AG08396 (cell line): Measurements from ENCODE around the gene TMEM221.

Experiments
- DNase-seq: peaks from one replicate; pipeline ENCODE4 v3.0.0; 2012; ENCODE audit warnings: low spot score, mixed read lengths

The TMEM221 gene

GRCh38 chr19:17405250-17406045 is 43.0 kb downstream of the TMEM221 start, which contains the start of gene BST2:
Gene BST2 (minus strand): TSS chr19:17405630. CDS start chr19:17405575, 55 bp downstream.
- DNase-seq, result peak; percentile 62

- no peak for DNase-seq
These were observed 43.7 kb downstream of the TMEM221 start for GRCh38 chr19:17404621-17405249.

DNA sequence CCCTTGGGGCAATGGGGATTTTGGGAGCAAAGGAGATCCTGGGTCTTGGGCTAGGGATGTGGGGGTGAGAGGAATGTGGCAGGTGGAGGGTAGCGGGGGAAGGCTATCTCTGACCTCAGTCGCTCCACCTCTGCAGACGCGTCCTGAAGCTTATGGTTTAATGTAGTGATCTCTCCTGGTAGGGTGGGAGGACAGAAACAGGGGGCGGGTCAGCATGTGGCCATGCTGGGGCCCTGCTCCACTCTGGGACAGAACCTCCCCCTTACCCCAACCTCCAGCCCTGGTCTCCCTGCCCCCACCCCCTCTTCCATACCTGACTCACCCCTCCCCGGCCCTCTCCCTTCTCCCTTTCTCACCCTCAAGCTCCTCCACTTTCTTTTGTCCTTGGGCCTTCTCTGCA is 44.5 kb downstream of the TMEM221 start:
- DNase-seq, result no peak

DNA sequence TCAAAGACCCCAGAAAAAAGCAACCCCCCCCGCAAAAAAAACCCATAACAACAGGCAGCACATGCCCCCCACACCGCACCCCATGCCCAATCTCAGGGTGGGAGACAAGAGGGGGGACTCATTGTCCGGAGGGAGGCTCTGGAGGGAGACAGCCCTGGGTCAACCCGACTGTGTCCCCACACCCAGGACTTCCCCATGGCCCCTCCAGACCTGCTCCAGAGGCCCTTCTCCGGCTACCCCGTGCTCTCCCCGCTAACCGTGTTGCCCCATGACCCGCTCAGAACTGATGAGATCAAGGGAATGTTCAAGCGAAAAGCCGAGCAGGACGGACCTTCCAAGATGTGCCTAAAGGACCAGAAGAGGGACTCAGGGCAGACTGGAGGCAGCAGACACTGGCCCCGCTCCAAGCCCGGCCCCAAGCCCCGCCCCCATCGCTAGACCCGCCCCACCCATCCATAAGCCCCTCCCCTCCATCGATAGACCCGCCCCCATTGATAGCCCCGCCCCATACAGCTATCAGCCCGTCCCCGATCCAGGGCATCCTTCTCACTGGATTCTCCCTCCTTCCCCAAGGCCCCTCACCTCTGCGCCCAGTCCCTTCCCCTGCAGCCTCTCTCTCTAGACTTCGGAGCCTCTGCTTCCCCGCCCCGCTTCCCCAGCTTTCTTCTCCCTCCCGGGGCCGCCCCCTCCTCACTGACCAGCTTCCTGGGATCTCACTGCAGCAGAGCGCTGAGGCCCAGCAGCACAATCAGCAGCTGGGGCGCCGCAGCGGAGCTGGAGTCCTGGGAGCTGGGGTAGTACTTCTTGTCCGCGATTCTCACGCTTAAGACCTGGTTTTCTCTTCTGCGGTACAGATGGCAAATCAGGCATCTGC is 45.2 kb downstream of the TMEM221 start:
- DNase-seq, result peak; percentile 68

GRCh38 chr19:17401628-17402027 is 46.8 kb downstream of the TMEM221 start:
- DNase-seq, result no peak

DNA sequence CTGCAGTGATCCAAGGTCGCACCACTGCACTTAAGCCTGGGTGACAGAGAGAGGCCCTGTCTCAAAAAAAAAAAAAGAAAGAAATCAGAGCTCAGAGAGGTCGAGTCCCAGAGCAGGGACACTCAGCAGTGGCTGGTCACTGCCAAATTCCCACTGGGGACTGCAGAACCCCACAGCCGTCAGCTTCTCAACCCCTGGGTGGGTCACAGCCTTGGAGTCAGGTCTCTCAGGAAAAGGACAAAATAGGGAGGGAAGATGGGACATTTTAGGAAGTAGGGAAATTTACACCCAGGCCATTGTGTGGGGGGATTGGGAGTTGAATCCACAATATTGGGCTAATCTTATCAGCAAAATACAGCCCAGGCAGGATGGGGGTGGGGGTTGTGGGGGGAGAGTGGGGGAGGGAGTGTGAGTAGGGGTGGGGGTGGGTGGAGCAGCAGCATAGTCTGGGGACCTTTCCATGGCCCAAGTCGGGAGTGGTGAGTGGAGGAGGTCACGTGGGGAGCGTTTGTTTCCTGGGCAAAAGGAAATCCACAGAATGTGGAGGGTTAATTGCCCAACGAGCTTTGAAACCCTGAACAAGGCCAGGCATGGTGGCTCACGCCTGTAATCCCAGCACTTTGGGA is 49.5 kb downstream of the TMEM221 start:
- DNase-seq, result no peak

GRCh38 chr19:17394891-17395415 is 53.5 kb downstream of the TMEM221 start:
- peak; percentile 81 for DNase-seq

GRCh38 chr19:17393914-17394313 is 54.6 kb downstream of the TMEM221 start, which contains the start of gene CCDC194:
Gene CCDC194 (minus strand): TSS chr19:17394196. CDS start chr19:17394158, 38 bp downstream.
- no peak for DNase-seq

- no peak for DNase-seq
These were observed 55.5 kb downstream of the TMEM221 start for GRCh38 chr19:17393002-17393401.

GRCh38 chr19:17391371-17392151 is 56.9 kb downstream of the TMEM221 start:
- no peak for DNase-seq

DNA sequence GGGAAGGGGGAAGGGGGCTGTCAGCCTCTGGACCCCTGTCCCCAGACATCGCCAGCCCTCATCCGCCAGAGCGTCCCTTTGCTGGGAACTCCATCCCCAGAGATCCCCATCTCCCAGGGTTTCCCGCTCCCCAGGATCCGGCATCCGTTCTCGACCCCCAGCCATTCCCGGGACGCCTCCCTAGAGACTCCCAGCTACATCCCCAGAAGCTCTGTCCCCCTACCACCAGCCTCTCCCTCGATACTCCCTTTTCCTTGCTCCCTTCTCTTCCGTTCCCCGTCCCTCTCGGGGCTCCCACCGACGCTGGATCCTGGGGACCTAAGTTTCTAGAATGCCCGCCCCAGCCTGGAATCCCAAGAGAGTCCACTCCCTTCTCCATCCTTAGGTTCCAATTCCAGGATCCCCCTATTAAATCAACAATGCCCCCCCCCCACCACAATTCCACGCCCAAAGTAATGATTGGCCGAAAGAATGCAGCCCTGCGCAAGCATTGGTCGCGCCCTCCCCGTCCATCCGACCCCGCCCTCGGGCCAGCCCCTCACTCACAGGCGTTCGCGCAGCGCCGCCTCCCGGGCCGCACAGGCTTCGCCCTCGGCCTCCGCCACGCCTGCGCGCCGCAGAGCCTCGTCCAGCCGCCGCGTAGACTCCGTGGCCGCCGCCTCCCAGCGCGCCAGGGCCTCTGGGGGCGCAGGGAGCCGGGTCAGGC is 57.6 kb downstream of the TMEM221 start:
- DNase-seq, result peak; percentile 98

GRCh38 chr19:17389957-17390664 is 58.4 kb downstream of the TMEM221 start:
- DNase-seq, result no peak

GRCh38 chr19:17389288-17389687 is 59.2 kb downstream of the TMEM221 start:
- no peak for DNase-seq

DNA sequence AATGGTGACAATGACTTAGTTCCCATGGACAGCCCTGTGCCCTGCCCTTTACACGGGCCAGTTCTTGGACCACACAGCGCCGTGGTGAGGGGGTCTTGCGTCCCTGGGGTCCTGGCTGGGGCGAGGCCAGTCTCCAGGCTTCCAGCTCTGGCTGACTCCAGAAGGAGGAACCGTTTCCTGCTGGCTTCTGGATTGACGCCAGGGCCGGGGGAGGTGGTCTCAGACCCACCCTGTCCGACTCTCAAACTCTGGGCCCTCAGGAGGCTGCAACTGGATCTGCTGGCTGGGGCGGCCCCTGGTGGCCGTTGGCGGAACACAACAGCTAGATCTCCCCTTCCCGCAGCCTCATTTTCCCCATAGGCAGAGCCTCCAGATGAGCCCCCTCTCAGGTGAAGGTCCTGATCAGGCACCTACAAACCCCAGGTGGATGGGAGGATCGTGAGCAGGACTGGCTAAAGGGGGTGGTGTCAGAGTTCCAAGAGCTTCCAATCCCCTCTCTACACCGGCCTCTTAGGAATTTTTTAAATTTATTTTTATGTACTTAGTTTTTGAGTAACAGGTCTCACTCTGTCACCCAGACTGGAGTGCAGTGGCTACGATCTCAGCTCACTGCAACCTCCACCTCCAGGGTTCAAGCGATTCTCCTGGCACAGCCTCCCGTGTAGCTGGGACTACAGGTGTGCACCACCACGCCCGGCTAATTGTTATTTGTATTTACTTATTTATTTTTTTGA is 62.4 kb downstream of the TMEM221 start:
- DNase-seq, result peak; percentile 84
